Right lobe of liver (tissue), 4 donors: Measurements from ENCODE around the gene JAG1.

Source experiments
- POLR2A ChIP-seq: fragments of 450-650 bp; IDR thresholded peaks from one replicate; pipeline ENCODE4 v1.6.1; 2017; ENCODE audit warnings: antibody characterized with exemption, mild to moderate bottlenecking
- TF ChIP-seq, protein P1 (sequence below), 4 donors: fragments of 200-600 bp in 3 of 4; fragments of 450-650 bp in 1 of 4; IDR thresholded peaks; one replicate each; pipeline versions ENCODE4 v1.5.1 to v1.8.0; 2016 to 2022; ENCODE audit warnings: antibody characterized with exemption in 4 of 4, mild to moderate bottlenecking in 2 of 4
- donor health status: DM: no; HTN: no; CAD: no.
- donor health status: DM: no; HTN: no; CAD: no.
- donor health status: DM: no; HTN: yes; CAD: no.

DNA sequence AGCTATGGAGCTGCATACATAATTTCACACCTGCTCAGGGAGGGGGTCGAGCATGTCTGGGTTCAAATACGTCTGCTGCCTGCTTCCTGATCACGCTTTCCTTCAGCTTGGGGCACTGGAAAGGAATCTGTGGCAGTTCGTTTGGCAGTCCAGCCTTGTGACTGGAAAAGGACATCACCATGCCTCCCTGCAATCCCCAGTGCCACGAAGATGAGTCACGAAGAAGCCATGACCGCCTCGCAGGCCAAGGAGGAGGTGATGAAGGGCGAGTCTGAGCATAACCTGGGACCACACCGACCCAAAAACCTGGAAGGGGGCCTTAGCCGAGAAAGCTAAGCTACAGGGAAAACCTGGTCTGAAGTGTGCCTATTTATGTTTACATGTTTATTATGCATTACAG, 13.1 kb downstream of the JAG1 start:
- TF ChIP-seq, protein P1, sequence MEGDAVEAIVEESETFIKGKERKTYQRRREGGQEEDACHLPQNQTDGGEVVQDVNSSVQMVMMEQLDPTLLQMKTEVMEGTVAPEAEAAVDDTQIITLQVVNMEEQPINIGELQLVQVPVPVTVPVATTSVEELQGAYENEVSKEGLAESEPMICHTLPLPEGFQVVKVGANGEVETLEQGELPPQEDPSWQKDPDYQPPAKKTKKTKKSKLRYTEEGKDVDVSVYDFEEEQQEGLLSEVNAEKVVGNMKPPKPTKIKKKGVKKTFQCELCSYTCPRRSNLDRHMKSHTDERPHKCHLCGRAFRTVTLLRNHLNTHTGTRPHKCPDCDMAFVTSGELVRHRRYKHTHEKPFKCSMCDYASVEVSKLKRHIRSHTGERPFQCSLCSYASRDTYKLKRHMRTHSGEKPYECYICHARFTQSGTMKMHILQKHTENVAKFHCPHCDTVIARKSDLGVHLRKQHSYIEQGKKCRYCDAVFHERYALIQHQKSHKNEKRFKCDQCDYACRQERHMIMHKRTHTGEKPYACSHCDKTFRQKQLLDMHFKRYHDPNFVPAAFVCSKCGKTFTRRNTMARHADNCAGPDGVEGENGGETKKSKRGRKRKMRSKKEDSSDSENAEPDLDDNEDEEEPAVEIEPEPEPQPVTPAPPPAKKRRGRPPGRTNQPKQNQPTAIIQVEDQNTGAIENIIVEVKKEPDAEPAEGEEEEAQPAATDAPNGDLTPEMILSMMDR (IDR thresholded peaks at IDR 0.05), result no peak
- TF ChIP-seq POLR2A, result no peak
